MCF 10A (cell line): ENCODE data around the gene SNX17. TPM values are rescaled to one million over a fixed set of nuclear protein-coding genes. Genes with fewer than 3 reads are reported as not detected.

Experiments used
- BruUV-seq: library from RNA; stranded (reverse); fragments of 400-500 nt; replicated peaks from 2 replicates; lab custom pipeline; 2021; lab: Mats Ljungman, UMichigan
- CTCF ChIA-PET: fragments of 300-600 bp; sonication (Branson Sonifier 250); formaldehyde crosslinking; extraction: SDS; loops from one replicate; lab custom pipeline; 2021; ENCODE audit warnings: antibody characterized with exemption, inconsistent platforms; lab: Yijun Ruan, JAX
- POLR2A ChIA-PET: fragments of 300-600, 350-650 bp; sonication (Branson Sonifier 250); formaldehyde crosslinking; extraction: SDS; loops from one replicate; lab custom pipeline; 2020; ENCODE audit warnings: antibody characterized with exemption, inconsistent platforms; lab: Yijun Ruan, JAX
- DNase-seq: peaks from one replicate; pipeline ENCODE4 v3.0.0-alpha.2; 2018; ENCODE audit not compliant: unreplicated experiment
- H3K27ac Mint-ChIP-seq: one replicate; pipeline ENCODE4 v1.8.0; 2022; ENCODE audit warnings: mild to moderate bottlenecking, low read depth, mixed read lengths; ENCODE audit not compliant: unreplicated experiment
- H3K27me3 Mint-ChIP-seq: one replicate; pipeline ENCODE4 v1.8.0; 2022; ENCODE audit warnings: mixed read lengths; ENCODE audit not compliant: insufficient read depth, unreplicated experiment
- H3K36me3 Mint-ChIP-seq: one replicate; pipeline ENCODE4 v1.8.0; 2022; ENCODE audit warnings: mild to moderate bottlenecking, moderate library complexity, mixed read lengths; ENCODE audit not compliant: insufficient read depth, unreplicated experiment
- H3K4me1 Mint-ChIP-seq: one replicate; pipeline ENCODE4 v1.8.0; 2022; ENCODE audit warnings: mixed read lengths; ENCODE audit not compliant: insufficient read depth, unreplicated experiment
- H3K4me3 Mint-ChIP-seq: one replicate; pipeline ENCODE4 v1.8.0; 2022; ENCODE audit warnings: mild to moderate bottlenecking, moderate library complexity, mixed read lengths; ENCODE audit not compliant: unreplicated experiment
- H3K9me3 Mint-ChIP-seq: one replicate; pipeline ENCODE4 v1.8.0; 2022; ENCODE audit warnings: mixed read lengths; ENCODE audit not compliant: unreplicated experiment
- CTCF ChIP-seq: fragments of 200-600 bp; IDR thresholded peaks from one replicate; pipeline ENCODE4 v1.8.0; 2022; ENCODE audit warnings: antibody characterized with exemption, mild to moderate bottlenecking; ENCODE audit not compliant: unreplicated experiment
- intact Hi-C: fragments of 100-400 bp; cut with micrococcal nuclease; formaldehyde crosslinking; loops from 2 replicates; pipeline ENCODE4 v1.14.1; 2022
- total RNA-seq: library from RNA; stranded (reverse); gene quantifications from 2 replicates; pipeline ENCODE4 v1.2.3, GENCODE V29; 2022

The SNX17 gene
- total RNA-seq, 1 experiment from 2014 or later = 125 TPM

GRCh38 chr2:27370816-27371620 lies 602 bp downstream of the SNX17 start:
- H3K4me3 Mint-ChIP-seq = peak overlapping the region; percentile 86
- peaks cover 21% of the 10 kb centered on the region for H3K4me1 Mint-ChIP-seq
- peak; percentile 33 for DNase-seq
- CTCF ChIA-PET = interaction anchor here (0.5 to 5.7 kb wide), 5 partner anchors 8 to 60 kb away, joined by 3 to 47 read pairs (median 4); partner anchors contain the start of genes GTF3C2, MPV17 and ZNF513
- H3K36me3 Mint-ChIP-seq = peaks cover 64% of the 10 kb centered on the region
- POLR2A ChIA-PET = interaction anchor here (0.6 to 7.8 kb wide), 20 partner anchors 8 to 308 kb away, joined by 3 to 148 read pairs (median 4); partner anchors contain the start of genes ATRAID, CCDC121, GPN1 and GTF3C2
- no peaks in the 10 kb centered on the region for H3K9me3 Mint-ChIP-seq
- no TSS peak for BruUV-seq
- peak overlapping the region; percentile 81 for H3K27ac Mint-ChIP-seq
- TF ChIP-seq CTCF = no peak
- intact Hi-C loops = loop anchor here (1.0 kb wide), 3 partner anchors 9 to 50 kb away; partner anchors contain the start of gene ZNF513
- H3K27me3 Mint-ChIP-seq = no peaks in the 10 kb centered on the region

GRCh38 chr2:27372937-27373336 lies 2.5 kb downstream of the SNX17 start:
- Mint-ChIP-seq H3K4me3 (no peak overlapping the region), H3K36me3 (peaks cover 68% of the 10 kb centered on the region), H3K4me1 (peaks cover 21% of the 10 kb centered on the region), H3K9me3 (no peaks in the 10 kb centered on the region), H3K27ac (no peak overlapping the region), H3K27me3 (no peaks in the 10 kb centered on the region)
- no TSS peak for BruUV-seq
- no peak for DNase-seq
- intact Hi-C loops = no loop called here
- no peak for TF ChIP-seq CTCF
- ChIA-PET CTCF (interaction anchor here (0.6 kb wide), 1 partner anchor 411 kb away, joined by 3 read pairs; no protein-coding TSS in a partner anchor), POLR2A (interaction anchor here (0.6 to 7.8 kb wide), 8 partner anchors 7 to 267 kb away, joined by 3 to 148 read pairs (median 14); partner anchors contain the start of genes GTF3C2, MPV17, NRBP1 and PPM1G)

- Mint-ChIP-seq H3K4me3 (no peak overlapping the region), H3K27ac (no peak overlapping the region), H3K36me3 (peaks cover 72% of the 10 kb centered on the region), H3K4me1 (peaks cover 19% of the 10 kb centered on the region), H3K9me3 (no peaks in the 10 kb centered on the region), H3K27me3 (no peaks in the 10 kb centered on the region)
- BruUV-seq = no TSS peak
- intact Hi-C loops = no loop called here
- CTCF ChIA-PET = interaction anchor here (0.7 kb wide), 1 partner anchor 64 kb away, joined by 3 read pairs; no protein-coding TSS in a partner anchor
- no peak for DNase-seq
- TF ChIP-seq CTCF = no peak
- POLR2A ChIA-PET = interaction anchor here (1.0 to 6.6 kb wide), 3 partner anchors 6 to 36 kb away, joined by 3 to 114 read pairs (median 6); partner anchors contain the start of genes PPM1G and ZNF513
Measured at GRCh38 chr2:27373567-27373966, 3.2 kb downstream of the SNX17 start.
